Measurements from ENCODE around the gene RTBDN.

- TF ChIP-seq CTCF (IDR thresholded peaks at IDR 0.05) (no peak), ZFX (IDR thresholded peaks at IDR 0.05; ENCODE audit: borderline replicate concordance) (no peak)
These were observed 32.7 kb downstream of the RTBDN start, which contains the start of the genes PRDX2 and THSD8 for GRCh38 chr19:12801466-12802266.
